Vein endothelial cell (primary cell): ENCODE data around the gene FAM184A. TPM values are rescaled to one million over a fixed set of nuclear protein-coding genes. Genes with fewer than 3 reads are reported as not detected.

ENCODE experiments used
- small RNA-seq: library from RNA; depleted of rRNA; stranded (forward); fragments of <200 nt; gene quantifications from one replicate; pipeline ENCODE3, GENCODE V24; 2012
- total RNA-seq: library from RNA; depleted of rRNA; stranded (reverse); fragments of >200 nt; gene quantifications from 2 replicates; pipeline ENCODE4 v1.2.3, GENCODE V29; 2012

The FAM184A gene
- 0.33 and 0.67 TPM in 2 replicates for total RNA-seq

GRCh38 chr6:119078376-119079282, at the start of gene FAM184A:
FAM184A (minus strand) TSS chr6:119078664; CDS start chr6:119078299, 365 bp downstream.

GRCh38 chr6:118934461-118935330, 143.8 kb downstream of the FAM184A start, which contains the start of gene MCM9:
MCM9 (minus strand) TSS chr6:118935159; CDS start chr6:118931723, 3,436 bp downstream.

Small RNA genes within 50 kb of the gene (small RNA-seq; reads per million reads assigned to genes)
- gene MIR548B, result 0.95 reads per million, percentile 57 among the genes with 10 or more reads in this experiment
- gene RF00019, result not detected

Other genes with a start within 250 kb of the FAM184A start
- 23.8 and 26.2 TPM in 2 replicates for gene ASF1A, start 184.5 kb downstream of the FAM184A start, total RNA-seq
- gene MCM9, start 143.5 kb downstream of the FAM184A start, total RNA-seq, result 14.7 and 16.9 TPM in 2 replicates